Activated naive CD4-positive, alpha-beta T cell (primary cell): ENCODE measurements around the gene GNAO1.

Experiments
- DNase-seq, 4 experiments: peaks; one replicate each; lab custom pipeline; 2025; lab: John Stamatoyannopoulos, UW

Gene GNAO1

DNA sequence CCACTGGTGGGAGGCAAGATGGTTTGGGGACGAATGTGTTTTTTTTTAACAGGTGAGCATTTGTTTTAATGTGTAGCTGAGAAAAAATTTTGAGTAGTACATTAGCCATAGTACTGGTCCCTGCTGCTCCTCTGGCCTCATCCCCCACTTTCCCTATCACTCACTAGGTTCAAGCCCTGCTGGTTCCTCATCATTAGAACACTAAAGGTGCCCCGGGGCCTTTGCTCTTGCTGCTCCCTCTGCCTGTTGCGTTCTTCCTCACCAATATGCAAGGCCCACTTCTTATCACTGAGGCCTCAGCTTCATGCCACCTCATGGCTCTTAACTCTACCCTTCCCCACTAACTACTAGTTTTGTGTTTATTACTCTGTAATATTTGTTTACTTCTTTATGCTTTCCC is 74.5 kb downstream of the GNAO1 start:
- no peak for DNase-seq

DNA sequence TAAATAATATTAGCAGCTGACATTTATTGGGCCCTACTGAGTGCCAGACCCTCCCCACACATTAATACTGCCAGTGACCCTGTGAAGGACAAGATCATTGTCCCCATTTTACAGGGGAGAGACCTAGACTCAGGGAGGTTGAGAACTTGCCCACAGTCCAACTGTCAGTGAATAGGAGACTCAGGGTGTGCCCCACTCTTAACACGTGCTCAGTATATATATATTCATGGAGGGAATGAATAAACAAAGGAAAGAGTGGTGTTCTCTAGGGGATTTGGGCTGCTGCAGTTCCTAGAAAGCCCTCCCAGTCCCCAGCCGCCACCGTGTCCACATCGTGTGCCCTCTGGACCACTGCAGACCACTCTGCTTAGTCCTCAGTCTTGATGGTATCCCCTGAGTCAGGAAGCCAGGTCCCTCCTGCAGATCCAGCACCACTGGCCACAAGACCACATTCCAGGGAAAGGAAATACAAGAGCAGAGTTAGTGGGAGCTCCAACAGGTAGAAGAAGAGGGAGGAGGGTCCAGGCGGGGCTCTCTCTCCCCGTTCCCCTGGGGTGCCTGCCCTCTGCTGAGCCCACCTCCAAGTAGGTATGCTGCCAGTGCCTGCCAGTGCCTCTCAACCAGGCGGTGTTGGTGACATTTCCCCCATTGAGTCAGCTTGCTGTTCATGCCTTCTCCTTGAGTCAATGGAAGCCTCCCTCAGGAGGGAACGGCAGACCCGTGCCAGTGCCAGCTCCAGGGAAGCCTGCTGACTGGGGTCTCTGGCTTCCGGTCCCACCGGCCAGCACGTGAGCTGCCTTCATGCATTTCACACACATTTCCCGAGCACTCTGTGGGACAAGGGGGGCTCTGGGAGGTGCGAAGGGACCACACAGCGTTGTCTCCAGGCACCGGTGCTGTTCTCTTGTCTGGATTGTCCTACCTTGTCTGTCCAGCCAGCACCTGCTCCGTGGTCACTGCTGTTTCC is 75.6 kb downstream of the GNAO1 start:
- no peak for DNase-seq

DNA sequence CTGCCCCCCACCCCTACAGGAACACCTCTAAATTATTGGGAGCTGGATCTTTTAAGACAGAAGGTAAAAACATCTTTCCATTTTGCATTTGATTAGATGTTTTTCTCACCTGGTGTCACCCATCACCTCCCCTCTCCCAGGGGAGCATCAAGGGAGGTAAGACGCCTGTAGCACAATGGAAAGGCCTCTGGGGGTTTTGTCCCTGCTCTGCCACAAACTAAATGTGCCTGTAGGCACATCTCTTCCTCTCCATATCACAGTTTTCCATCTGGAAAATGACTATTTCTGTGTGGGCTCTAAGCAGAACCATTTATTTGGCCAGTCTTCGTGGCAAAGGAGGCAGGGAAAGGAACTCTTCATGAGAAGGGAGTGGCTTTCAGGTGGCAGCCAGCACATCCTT is 76.6 kb downstream of the GNAO1 start:
- DNase-seq: no peak

DNA sequence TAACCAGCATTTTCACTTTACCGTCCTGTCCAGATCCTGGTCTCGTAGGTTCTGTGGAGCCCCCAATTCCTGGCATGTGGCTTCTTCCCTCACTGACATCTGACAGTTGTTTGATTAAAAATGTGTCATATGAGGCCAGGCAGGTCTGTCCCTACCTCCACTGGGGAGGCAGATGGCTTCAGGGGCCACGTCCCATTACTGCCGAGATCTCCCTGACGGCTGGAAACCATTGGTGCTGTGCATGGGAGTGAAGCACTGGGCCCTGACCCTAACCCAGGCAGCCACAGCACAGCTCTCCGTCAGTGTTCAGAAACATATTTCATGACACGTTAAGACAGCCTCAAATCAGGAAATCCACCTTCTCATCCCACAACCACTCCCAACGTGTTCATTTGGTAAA is 77.5 kb downstream of the GNAO1 start:
- no peak for DNase-seq

DNA sequence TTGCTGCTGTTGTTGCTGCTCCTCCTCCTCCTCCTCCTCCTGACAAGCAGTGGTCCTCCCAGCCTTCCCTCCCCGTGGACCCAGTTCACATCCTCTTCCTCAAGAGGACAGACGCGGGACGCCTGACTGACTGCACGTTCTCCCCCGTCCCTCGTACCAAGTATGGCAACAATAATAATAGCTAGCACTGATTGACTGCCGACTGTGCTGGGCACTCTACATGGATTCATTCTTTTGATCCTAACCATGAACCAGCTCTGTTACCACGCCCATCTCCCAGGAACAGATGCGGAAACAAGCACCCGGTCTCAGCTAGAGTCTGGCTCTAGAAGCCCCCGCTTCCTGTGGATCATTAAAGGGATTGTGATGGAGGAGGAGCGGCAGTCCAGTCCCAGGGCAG is 78.0 kb downstream of the GNAO1 start:
- no peak for DNase-seq

DNA sequence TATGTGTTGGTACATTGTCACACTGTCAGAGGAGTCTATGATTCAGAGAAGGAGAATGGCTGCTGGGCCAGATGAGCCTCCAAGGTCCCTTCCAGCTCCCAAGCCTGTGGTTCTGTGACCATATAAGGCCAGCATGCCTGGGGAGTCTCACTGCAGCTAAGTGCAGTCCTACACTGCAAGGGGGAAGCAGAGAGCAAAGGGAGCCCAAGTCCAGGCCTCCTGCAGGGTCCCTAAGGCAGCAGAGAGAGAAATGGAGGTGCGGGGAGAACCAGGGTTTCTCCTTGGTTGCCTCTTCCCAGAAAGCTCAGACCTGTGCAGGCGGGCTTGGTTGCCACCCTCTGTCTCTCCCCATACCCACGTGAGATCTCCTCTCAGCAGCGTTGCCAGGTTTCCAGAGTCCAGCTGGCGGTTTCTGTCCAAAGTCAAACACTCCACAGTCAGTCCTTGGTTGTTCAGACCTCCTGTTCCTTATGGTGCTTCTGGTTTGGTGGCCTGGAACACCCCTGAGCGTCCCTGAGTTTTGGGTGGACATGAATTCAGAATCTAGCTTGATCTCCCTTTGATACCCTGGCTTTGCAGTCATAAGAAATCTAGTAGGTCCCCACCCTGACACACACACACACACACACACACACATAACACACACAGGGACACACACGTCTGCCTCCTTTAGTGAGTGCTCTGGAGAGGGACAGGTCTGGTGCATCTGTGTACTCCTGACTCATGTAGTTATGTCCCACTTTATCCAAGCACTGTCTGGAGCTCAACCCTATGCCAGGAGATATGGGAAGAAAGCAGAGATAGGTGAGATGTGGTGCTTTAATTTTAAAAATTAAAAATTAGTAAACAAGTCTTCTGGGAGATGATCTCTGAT is 78.8 kb downstream of the GNAO1 start:
- DNase-seq: no peak

DNA sequence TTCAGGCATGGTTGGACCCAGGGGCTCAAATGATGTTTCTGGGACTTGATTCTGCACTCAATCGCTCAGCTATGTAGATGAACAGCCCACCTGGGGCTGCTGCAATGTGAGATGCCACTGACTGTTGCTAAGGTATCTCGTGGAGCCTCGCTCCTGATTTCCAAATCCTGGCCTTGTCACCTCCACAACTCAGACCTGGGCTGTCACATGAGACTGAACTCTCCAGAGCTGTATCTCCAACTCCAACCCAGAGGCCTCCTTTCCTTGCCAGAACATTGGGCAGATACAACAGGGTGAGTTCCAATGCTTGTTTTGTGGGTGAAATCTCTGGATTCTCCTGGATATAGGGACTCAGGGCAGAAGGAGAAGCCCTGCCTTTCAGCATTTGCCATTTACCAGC is 79.5 kb downstream of the GNAO1 start:
- DNase-seq: no peak

DNA sequence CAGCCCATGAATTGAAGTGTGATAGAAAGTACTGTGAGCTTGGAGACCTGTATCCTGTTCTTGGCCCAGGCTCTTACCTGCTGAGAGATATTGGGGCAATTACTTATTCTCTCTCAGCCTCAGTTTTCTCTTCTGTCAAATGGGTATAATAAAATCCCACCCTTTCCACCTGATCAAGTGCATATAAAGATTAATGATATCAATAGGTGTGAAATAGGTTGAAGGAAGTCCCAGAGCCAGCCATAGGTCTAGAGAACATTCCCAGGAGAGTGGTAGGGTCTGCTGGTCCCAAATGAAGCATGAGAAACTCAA is 81.2 kb downstream of the GNAO1 start:
- DNase-seq: no peak

DNA sequence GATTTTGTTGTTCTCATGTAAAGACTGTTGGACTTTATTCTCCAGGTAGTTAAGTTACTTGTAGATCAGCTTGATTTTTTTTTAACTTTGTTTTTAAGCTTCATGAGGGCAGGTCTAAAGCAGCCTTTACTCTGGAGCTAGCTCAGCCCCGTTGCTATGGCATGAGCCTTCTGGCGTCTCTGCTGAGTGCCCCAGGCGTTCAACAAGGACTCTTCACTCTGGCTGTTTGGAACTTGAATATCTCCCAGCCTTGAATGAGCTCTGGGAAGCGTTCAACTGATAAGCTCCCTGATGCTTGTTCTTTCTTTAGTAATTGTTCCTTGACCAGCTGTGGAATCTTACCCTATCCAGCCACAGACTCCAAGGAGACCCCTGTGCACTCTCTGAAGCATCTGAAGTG is 82.3 kb downstream of the GNAO1 start:
- no peak for DNase-seq

DNA sequence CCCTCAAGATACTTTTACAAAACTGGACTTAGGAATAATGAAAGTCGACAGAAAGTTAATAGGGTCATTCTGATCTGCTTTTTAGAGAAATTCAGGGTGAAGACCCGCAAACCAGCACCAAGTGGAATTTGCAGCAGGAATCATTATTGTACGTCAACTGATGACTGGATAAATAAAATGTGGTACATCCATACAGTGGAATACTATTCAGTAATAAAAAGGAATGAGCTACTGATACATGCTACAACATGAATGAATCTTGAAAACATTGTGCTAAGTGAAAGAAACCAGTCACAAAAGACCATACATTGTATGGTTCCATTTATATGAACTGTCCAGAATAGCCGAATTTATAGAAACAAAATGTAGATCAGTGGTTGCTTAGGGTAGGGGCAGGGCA is 83.1 kb downstream of the GNAO1 start:
- no peak for DNase-seq

DNA sequence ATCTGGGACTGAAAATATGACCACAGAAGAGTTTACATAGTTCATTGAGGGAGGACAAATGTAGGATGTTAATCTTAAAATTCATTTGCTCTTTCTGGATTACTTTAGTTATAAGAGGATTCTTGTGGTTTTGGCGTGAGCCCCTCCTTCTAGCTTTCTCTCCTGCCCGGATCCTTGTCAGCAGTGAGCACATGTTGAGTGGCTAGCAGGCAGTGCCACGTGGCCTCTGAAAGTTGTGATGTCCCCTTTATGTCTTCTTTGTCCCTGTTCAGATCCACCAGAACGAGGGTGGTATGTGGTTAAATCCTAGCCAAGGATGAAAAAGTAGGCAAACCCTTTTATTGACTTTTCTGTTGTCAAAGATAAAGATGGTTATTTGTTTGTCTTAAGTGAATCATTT is 83.8 kb downstream of the GNAO1 start:
- DNase-seq: no peak

DNA sequence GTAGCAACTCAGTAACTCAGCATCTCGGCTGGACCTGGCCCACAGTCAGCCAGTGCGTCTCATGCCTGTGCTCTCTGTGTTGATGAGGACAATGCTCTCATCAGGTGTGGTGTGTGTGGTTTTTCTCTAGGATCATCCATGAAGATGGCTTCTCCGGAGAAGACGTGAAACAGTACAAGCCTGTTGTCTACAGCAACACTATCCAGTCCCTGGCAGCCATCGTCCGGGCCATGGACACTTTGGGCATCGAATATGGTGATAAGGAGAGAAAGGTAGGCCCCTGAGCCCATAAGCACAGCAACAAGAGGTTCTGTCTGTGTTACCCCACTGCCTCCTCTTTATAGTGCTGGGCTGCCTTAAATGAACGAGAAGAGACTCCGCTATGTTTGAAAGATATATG is 84.5 kb downstream of the GNAO1 start:
- no peak for DNase-seq

DNA sequence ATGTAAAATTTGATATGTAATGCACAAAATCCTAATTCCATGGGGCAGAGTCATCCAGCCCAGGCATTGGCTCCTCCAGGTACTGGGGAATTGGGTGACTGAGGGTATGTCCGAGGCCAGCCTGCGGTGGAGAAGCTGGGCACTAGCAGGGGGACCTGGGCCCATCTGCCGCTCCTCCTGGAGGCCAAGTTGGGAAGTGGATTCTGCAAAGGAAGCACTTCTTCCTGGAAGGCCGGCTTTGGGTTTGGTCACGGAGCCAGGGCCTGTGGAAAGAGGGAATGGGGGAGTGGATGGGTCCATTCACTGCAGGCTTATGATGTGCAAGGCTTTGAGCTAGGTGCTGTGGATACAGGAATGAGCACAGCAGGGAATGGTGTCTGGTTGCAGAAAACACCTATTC is 85.8 kb downstream of the GNAO1 start:
- DNase-seq: no peak

DNA sequence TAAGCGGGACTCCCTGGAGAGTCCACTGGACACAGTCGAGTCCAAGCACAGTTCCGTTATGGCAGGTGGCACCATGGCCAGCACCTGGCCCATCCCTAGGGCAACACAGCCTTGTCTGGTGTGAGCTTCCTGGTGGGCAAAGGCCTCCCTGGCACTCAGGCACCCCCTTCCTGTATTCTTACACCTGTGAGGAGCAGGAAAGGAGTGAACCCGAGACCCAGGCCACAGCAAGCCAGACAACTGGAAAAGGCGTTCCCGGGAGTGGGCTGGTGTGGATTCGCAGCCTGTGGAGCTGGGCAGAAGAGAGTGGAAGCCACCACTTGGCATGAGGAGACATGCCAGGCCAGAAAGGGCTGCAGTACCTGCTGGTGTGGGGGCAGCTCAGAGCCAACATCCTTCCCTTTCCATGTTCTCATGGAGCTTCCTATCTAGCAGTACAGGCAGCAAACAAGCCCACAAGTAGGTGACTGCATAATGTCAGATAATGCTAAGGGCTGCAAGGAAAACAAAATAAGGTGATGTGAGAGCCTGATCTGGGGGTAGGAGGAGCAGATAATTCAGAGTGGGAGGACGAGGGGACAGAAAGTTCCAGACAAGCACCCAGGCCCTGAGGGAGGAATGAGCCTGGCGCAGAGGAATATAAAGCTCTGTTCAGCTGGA is 87.0 kb downstream of the GNAO1 start:
- DNase-seq: no peak

DNA sequence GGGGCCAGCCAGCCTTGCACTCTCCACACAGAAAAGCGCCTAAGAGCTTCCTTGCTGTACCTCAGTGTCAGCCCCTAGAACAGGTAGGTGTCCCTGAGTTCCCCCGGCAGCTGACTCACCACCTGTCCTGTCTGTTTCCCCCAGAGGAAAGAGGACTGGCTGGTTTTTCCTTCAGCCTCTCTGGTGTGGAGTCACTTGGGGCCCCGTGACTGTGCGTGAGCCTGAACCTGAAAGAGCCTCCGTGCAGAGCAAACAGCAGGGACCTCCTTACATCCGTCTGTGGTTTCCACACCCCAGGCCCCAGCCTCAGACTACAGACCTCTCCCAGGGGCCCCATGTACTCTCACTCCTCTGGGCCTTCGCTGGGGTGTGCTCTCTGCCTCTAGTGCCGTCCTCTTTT is 87.8 kb downstream of the GNAO1 start:
- no peak for DNase-seq

DNA sequence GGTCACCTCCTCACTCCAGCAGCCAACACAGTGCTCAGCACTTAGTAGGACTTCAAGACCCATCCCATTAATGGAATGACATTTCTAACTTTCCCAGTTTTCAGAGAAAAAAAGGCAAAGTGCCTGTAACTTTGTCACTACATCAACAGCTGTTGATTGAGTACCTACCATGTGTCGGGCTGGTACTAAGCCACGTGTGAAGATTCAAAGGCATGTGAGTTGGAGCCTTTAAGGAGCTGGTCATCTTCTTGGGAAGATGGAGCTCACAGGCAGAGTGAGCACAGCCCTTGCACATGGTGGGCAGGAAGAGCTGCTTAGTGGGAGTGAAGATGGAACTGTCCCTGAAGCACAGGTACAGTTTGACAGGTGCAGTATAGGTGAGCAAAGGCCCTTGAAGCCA is 88.6 kb downstream of the GNAO1 start:
- DNase-seq: no peak

DNA sequence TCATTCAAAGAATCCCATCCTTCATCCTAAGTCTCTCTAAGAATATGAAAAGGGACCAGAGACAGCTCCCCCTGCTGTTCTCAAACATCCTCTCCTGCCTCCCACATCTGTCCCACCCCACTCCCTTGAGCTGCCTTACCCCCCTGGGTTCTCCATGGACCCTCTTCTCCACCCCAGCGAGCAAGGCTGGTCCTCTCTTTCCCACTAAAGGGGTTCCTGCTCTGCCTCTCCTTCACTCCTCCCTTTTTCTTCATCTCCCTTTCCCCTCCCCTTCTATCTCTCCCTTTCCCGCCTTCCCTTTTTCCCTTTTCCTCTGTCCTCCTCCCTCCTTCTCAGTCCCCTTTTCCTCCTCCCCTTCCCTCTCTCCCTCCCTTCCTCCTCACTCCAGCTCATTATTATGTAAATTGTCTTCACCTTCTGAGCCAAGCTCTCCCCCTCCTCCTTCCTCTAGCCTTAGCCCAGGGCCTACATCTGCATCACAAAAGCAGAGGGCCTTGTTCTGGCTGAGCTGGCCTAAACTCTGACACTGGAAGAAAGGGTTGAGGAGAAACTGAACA is 90.0 kb downstream of the GNAO1 start:
- DNase-seq: no peak

DNA sequence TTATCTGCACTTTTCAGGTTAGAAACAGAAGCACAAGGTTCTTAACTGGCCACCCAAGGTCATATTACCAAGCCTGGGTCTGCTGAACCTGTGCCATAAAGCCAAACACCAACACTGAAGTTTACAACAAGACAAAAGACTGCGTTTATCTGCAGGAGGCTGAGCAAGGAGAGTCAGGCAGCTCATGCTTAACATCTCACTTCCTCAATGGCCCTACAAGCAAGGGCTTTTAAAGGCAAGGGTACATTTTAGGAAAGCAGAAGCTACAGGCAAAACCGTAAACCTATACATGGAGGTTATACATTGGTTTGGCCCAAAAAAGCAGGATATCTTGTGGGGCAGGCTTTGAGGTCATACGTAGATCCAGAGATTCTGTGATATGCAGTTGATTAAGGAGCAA is 91.2 kb downstream of the GNAO1 start:
- DNase-seq: no peak

DNA sequence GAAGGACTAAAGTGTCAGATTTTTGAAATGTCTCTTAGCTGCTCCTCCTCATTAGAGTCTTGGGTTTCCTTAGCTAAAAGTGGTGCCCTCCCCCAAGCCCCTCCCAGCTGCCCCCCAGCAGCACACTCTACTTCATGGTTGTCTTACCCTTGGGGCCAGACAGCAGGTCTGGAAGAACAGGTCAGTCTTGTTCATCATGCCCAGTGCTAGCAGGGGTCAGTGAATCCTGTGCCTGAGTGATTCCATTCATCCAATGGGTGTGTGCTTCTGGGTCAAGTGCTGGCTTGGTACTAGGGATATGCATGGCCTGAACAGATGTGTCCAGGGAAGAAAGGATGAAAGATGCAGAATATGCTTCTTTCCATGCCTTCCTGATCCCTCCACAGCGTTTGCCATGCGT is 93.2 kb downstream of the GNAO1 start:
- no peak for DNase-seq

DNA sequence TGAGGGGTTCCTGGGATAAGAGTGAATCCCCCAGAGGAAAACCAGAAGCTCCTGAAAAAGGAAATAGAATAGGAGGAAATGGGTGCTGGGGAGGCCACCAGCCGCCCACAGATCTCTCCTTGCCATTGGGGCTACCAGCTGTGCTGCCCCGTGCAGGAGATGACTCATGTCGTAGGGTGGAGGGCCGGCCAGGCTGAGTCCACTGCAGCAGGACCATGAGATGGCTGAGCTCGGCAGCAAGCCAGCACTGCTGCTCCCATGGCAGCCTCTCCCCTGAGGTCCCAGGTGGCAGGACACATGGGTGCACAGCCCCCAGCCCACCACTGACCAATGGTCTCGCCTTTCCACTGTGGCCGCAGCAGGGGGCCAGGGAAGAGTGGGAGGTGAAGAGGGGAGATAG is 95.5 kb downstream of the GNAO1 start:
- no peak for DNase-seq

DNA sequence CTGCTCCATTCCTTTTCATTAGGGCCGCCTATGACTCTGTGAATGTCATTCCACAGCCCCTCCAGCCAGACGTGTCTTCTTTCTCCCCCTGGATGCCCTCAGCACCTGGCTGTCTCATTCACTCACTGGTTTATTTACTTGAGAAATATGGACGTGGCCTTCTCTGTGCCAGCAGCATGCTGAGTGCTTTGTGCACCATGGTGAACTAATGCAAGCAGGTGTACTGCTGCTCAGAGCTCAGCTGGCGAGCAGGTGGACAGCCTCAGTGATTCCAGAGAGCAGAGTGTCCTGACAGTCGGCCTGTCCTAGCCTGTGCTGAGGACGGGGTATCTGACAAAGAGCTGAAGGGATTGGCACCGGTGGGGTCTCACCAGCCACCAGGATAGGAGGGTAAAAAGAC is 96.7 kb downstream of the GNAO1 start:
- no peak for DNase-seq

DNA sequence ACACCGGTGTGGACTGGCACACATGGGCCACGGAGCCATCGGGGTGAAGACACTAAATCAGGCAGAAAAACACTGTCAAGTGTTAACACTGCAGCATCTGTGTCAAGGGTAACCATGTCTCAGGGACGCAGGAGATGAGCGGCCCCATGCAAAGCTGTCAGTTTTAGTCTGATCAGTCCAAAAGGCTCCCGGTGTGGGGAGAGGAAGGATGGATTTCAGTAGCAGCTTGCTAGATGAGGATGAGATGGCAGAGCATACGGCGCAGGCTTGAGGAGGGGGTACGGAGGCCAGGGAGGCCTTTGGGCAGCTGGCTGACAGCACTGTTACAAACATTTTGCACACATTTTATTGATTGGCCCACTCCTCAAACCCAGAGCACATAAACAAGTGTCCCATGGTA is 98.1 kb downstream of the GNAO1 start:
- DNase-seq: no peak

DNA sequence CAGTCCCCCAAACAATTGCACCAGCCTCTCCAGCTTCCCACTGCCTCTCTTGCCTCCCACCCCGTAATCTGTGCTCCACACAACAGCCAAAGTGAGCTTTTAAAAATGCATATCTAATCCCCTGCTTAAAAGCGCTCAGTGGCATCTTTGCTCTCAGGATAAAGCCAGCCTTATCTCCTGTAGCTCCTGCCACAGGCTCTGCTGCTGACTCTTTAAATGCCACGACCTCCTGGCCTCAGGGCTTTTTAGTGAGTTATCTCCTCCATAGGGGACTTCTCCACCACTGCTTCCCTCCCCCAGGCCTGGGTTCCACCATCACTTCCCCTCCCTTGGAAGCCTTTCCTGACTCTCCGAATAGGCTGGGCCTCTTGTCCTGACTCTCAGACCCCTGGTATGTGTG is 98.6 kb downstream of the GNAO1 start:
- DNase-seq: no peak
